HG03520 (cell line): ENCODE results near the gene RAPGEF6.
"Not testable (repeated sequence)": the region's sequence is repeated elsewhere in the genome, so short reads cannot be mapped to it uniquely, and the experiment has no call there.

Experiments used
- ATAC-seq: cut with Tn5 transposase; IDR thresholded peaks from one replicate; pipeline ENCODE4 v1.9.1; 2021; ENCODE audit warnings: mild to moderate bottlenecking, moderate library complexity; ENCODE audit not compliant: unreplicated experiment

The RAPGEF6 gene

DNA sequence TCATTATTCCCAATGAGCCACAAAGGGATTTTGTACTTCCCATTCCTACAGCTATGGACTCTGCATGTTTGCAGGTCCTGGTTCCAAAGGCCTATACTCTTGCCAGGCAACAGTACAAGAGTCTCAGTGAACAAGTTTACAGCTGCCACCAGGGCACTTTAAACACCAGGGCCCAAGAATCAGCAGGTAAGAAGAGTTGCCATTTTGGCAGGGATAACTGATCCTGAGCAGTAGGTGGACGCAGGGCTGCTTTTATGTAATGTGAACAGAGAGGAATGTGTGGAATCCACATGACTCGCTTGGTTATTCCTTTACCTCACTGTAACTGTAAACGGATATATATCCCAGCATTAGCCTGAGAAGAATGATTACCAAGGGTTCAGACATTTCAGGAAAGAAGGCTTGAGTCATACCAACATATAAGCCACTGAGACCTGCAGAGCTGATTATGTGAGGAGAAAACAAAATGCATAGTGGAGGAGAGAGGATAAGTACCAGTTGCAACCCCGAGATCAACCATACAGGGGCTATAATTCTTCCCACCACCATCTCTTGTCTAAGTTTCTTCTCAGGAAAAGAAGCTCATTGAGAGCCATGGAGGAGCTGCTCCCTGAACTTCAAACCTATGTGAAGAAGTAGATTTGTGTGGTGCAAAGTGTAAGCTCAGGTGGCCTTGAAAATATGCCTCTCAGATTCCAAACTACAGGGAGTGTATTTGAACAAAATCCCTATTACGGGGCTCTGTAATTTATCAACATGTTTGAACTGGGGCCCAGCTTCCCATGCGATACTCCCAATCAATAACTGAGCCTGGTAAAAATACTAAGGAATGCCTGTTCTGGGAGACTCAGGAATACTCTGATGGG is 24.6 kb downstream of the RAPGEF6 start:
- ATAC-seq = no peak

DNA sequence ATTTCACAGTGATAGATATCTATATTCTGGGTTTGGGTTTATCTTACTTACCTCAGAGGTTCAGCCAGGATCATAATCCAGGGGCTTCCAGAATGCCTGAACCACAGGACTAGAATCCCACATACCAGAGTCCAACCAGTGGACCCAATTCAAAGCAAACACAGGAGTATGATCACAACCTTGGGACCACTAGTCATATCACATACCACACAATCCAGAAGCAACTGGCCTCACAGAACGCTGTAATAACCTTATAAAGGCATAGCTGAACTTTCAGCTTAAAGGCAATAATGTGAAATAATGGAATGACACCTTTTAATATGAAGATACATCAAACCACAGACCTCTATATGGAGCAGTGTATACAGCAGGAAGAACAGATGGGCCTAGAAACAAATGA is 25.3 kb downstream of the RAPGEF6 start:
- no peak for ATAC-seq

DNA sequence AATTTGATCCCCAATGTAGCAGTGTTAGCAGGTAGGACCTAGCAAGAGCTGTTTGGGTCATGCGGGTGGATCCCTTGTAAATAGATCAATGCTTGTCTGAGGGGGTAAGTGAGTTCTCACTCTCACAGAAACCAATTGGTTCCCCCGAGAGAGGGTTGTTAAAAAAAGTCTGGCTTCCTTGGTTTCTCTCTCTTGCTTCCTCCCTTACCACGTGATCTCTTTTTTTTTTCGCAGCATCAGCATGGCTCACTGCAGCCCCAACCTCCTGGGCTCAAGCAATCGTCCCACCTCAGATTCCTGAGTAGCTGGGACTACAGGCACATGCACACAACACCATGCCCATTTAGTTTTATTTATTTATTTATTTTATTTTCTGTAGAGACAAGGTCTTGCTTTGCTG is 26.4 kb downstream of the RAPGEF6 start:
- ATAC-seq = no peak

DNA sequence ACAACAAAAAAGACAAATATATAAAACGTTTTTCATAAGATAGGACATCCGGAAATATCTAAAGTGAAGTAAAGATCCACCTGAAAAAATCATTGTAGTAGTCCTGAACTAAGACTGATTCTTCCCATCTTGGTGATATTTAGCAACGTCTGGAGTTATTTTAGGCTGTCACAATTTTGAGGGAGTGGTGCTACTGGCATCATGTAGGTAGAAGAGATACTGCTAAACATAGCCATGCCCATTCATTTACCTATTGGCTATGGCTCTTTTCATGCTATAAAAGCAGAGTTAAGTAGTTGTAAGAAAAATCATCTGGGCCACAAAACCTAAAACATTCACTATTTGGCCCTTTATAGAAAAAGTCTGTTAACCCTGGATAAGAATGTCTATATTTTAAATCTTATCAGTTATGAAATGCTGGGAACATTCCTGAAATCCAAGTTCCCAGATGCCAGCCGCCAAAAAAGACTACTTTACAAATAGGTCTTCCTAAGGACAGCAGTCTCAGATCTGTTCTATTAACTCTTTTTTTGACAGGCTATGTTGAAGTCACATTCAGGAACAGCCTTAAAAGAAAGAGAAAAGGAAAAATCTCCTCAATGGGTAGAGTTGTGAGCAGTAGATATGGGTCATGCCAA is 27.0 kb downstream of the RAPGEF6 start:
- ATAC-seq = no peak

DNA sequence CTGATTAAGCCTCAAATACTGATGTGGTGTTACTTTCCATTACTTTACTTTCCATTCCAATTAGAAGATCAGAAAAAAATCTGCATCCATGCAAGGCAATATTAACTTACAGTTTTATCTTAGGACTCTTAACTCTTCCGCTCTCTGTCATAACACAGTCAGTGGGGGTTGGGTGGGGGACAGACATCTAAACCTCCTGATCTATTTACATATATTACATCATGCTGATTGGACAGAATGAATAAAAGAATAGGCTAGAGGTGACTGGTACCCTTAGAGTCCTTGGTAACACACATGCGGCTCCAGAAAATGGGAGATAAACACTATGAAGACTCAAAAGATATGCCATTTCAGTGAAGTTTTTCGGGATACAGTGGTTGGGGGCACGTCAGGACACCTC is 27.6 kb downstream of the RAPGEF6 start:
- no peak for ATAC-seq

DNA sequence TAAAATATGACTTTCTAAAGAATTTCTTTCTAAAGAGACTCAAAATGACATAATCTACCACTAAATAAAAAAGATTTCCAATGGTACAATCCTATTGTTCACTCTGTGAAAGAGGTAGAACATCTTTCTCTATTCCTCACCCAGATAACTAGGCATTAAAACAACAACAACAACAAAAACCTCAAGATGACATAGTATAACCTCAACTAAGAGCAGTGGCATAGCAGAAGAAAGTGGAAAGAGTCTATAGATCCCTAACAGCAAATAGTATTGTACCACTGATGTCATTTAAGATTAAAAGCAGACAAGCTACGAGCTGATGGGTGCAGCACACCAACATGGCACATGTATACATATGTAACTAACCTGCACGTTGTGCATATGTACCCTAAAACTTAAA is 29.9 kb downstream of the RAPGEF6 start:
- ATAC-seq = no peak

DNA sequence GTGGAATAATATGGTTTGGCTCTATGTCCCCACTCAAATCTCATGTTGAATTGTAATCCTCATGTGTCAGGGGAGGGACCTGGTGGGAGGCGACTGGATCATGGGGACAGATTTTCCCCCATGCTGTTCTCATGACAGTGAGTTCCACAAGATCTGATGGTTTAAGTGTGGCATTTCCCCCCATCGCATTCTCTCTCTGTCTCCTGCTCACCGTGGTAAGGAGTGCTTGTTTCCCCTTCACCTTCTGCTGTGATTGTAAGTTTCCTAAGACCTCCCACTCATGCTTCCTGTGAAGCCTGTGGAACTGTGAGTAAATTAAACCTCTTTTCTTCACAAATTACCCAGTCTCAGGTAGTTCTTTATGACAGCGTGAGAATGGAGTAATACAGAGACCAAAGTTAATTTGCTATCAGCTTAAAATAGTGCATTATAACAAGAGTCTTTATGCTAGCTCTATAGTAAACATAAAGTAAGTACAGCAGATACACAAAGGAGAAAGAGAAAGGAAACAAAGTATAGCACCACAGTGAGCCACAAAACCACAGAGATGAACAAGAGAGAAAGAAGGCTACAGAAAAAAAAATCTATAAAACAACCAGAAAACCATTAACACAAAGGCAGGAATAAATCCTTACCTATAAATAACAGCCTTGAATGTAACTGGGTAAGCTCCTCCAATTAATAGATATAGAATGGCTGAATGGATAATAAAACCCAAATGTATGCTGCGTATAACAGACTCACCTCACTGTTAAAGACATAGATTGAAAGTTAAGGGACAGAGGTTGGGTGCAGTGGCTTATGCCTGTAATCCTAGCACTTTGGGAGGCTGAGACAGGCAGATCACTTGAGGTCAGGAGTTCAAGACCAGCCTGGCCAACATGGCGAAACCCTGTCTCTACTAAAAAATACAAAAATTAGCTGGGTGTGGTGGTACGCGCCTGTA is 39.7 kb downstream of the RAPGEF6 start:
- ATAC-seq = no peak

DNA sequence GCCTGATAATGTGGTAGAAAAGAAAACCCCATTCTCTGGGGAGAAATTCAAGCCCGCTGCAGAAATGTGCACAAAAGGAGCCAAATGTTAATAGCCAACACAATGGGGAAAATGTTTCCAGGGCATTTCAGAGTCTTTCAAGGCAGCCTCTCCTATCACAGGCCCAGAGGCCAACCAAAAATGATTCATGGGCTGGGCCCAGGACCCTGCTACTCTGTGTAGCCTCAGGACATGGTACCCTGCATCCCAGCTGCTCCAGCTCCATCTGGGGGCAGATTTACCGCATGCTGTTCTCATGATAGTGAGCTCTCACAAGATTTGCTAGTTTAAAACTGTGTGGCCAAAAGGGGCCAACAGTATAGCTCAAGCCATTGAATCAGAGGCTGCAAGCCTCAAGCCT is 41.1 kb downstream of the RAPGEF6 start:
- no peak for ATAC-seq

DNA sequence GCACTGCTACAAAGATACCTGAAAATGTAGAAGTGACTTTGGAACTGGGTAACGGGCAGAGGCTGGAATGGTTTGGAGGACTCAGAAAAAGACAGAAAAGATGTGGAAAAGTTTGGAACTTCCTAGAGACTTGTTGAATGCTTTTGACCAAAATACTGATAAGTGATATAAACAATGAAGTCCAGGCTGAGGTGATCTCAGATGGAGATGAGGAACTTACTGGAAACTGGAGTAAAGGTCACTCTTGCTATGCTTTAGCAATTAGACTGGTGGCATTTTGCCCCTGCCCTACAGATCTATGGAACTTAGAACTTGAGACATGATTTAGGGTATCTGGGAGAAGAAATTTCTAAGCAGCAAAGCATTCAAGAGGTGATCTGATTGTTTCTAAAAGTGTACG is 41.6 kb downstream of the RAPGEF6 start:
- not testable (repeated sequence) for ATAC-seq

DNA sequence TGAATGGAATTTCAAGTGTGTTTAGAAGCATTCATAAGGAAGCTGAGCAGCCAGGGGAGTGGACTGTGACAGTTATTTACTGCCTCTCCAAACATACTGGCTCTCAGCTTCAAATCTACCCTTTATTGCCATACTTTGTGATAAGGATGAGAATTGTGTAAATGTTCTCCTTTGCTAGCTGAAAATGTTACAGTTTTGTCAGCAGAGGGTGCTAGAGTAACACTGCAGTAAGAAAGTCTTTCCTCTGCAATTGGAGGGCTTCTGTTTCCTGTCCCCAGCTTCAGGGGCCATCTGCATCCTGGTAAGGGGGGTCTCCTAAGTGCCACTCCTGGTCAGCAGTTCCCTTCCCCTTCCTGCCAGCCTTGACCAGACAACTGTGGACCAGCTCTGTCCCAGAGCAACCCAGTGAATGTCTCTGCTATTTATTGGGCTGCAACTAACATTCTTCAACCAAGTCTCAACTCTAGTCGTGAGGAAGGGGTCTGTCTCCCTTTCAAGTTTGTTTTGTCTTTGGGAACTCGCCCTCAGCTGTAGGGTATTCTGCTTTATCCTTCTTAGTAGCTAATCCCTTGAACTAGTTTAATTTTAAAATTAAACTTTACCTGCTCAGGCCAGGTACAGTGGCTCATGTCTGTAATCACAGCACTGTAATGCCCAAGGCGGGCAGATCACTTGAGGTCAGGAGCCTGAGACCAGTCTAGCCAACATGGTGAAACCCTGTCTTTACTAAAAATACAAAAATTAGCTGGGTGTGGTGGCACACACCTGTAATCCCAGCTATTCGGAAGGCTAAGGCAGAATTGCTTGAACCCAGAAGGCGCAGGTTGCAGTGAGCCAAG is 45.3 kb downstream of the RAPGEF6 start:
- no peak for ATAC-seq

DNA sequence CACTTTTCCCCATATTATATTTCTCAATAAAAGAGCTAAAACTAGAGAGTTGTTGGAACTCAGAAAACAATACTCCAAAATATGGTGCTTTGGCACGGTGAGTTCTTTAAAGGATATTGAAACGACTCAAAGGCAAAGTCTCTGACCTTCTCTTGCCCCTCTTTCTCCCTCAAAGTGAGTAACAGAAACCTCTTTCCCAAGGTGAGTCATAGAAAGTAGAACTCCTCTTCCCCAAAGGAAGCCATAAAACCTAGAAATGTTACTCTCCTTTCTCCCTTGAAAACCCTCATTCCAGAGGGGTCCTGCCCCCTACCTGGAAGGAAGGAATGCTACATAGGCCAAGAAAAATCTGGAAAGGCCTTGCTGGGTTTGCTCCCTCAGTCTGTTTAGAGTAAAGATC is 47.5 kb downstream of the RAPGEF6 start:
- ATAC-seq = no peak

DNA sequence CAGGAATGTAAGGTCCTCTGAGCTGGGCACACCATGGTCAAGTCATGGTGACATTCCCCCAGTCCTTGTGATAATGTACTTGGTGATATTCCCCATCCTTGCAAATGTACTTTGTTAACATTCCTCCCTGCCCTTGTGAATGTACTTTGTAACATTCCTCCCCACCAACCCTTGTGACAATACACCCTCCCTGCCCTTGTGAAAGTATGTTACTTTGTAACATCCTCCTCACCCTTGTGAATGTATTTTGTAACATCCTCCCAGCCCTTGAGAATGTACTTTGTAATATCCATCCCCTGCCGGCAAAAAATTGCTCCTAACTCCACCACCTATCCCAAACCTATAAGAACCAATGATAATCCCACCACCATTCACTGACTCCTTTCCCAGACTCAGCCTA is 53.3 kb downstream of the RAPGEF6 start:
- no peak for ATAC-seq

DNA sequence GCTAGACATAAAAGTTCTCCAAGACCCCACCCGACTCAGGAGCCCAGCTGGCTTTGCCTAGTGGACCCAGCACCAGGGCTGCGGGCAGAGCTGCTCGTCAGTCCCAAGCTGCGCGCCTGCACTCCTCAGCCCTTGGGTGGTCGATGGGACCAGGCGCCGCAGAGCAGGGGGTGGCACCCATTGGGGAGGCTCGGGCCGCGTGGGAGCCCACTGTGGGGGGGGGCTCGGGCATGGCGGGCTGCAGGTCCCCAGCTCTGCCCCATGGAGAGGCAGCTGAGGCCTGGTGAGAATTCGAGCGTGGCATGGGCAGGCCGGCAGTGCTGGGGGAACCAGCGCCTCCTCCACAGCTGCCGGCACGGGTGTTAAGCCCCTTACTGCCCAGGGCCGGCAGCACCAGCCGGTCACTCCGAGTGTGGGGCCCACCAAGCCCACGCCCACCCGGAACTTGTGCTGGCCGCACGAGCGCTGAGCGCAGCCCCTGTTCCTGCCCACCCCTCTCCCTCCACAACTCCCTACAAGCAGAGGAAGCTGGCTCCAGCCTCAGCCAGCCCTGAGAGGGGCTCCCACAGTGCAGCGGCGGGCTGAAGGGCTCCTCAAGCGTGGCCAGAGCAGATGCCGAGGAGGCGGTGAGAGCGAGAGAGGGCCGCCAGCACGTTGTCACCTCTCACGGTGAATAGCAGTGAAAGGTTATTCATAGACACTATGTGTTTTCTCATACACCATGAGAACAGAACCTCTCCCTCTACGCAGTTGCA is 54.9 kb downstream of the RAPGEF6 start:
- no peak for ATAC-seq

DNA sequence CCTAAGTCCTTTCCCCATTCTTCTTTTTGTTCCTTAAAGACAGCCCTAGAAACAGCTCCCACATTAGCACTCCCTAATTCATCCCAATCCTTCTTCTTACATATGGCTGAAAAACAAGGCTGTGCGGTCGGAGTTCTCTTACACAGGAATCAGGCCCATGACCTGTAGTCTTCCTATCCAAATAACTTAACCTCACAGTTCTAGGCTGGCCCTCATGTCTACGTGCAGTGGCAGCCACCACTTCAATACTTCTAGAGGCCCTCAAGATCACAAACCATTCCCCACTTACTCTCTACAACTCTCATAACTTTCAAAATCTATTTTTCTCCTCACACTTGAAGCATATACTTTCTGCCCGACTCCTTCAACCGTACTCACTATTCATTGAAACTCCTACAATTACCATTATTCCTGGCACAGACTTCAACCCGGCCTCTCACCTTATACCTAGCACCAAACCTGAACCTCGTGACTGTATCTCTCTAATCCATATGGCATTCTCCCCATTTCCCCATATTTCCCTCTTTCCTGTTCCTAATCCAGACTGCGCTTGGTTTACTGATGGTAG is 59.3 kb downstream of the RAPGEF6 start:
- no peak for ATAC-seq

DNA sequence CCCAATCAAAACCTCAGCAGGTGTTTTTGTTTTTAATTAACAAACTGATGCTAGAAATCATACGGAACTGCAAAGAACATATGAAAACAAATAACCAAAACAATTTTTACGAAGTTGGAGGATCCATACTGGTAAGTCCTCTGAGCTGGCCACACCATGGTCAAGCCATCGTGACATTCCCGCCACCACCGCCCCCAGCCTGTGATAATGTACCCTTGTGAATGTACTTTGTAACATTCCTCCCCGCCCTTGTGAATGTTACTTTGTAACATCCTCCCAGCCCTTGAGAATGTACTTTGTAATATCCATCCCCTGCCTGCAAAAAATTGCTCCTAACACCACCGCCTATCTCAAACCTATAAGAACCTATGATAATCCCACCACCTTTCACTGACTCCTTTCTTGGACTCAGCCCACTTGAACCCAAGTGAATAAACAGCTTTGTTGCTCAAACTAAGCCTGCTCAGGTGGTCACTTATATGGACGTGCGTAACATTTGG is 63.3 kb downstream of the RAPGEF6 start:
- no peak for ATAC-seq

DNA sequence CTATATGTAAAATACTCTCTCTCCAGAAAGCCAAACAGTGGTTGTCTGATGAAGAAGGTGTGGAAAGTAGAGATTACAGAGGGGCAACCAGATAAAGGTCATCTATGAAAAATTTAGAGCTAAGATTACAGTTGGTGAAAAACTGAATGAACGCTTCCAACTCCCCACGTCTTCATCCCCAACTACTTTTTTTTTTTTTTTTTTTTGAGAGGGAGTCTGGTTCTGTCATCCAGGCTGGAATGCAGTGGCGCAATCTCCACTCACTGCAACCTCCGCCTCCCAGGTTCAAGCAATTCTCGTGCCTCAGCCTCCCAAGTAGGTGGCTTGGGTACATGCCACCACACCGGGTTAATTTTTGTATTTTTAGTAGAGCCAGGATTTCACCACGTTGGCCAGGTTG is 64.3 kb downstream of the RAPGEF6 start:
- no peak for ATAC-seq

DNA sequence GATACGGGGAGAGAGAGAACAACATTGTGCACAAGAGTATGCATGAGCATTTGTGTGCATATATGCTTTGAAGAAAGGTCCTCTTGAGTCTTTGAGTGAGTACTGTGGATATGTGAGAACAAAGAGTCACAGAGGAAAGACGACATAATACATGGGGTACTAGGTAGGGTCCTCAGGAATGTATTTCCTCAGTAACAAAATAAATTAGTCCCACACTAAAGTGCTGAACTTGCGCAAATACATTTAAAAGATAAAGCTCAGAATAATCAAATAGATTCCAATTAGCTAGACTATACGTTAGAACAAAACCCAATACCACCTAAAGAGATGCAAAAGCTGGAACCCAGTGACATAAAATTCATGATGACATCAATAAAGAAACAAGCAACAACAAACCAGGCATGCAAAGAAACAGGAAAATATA is 70.8 kb downstream of the RAPGEF6 start:
- ATAC-seq = no peak

DNA sequence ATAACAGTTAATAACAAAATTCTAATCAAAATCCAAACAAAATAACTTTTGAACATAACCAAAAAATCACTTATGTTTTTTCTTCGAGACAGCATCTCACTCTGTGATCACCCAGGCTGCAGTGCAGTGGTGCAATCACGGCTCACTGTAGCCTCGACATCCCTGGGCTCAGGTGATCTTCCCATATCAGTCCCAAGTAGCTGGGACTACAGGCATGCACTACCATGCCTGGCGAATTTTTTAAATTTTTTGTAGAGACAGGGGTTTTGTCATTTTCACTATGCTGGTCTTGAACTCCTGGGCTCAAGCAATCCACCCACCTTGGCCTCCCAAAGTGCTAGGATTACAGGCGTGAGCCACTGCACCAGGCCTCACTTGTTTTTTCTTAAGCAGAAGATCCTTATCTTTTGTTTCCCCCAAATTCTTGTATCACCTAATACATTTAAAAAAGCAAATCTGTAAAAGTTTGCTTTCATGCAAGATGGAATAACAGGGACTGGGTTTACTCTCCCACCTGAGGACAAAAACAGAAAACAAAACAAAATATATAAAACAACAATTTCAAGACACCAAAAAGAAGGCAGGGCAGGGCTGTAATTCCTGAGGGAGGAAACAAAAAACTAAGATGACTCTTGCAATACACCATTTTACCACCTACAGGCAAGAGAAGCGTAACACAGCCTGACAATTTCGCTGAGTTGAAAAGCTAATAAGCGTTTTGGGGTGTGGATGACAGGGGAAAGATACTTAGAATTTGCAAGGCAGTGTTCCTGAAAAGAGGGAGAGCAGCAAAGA is 71.4 kb downstream of the RAPGEF6 start:
- no peak for ATAC-seq
